ENCODE results near the gene GABRA4. TPM values are rescaled to one million over a fixed set of nuclear protein-coding genes. Genes with fewer than 3 reads are reported as not detected.

Gene GABRA4
- polyA plus RNA-seq, 1 of the 3 experiments (the other 2 are of a cell fraction): not detected

- H3K9ac ChIP-seq: no peak overlapping the region
- WGBS (ENCODE audit: low lambda C conversion rate): 13% methylated on average over 2 of the region's 2 CpGs
- no peaks in the 10 kb centered on the region for H4K20me1 ChIP-seq (ENCODE audit: insufficient read depth)
- H3K27ac ChIP-seq (ENCODE audit: low read depth in 2 of 2, low read length in 1 of 2): no peak overlapping the region
- no peaks in the 10 kb centered on the region for H3K27me3 ChIP-seq (ENCODE audit: insufficient read depth)
- H3K4me1 ChIP-seq (ENCODE audit: control insufficient read depth in 1 of 2, insufficient read depth in 2 of 2, low read depth in 1 of 2, low read length in 1 of 2): peaks cover 0 to 15% of the 10 kb centered on the region in 2 experiments; a peak in 1 of 4 replicates
- POLR2A ChIA-PET: no interaction called here
- no peak for DNase-seq
- no peak overlapping the region for H2AFZ ChIP-seq (ENCODE audit: low read depth)
- H3K4me3 ChIP-seq (ENCODE audit: low read depth in 2 of 2, low read length in 1 of 2): no peak overlapping the region
- no peaks in the 10 kb centered on the region for H3F3A ChIP-seq (replicated peaks; ENCODE audit: insufficient read depth)
- no peaks in the 10 kb centered on the region for H3K79me2 ChIP-seq (ENCODE audit: insufficient read depth)
- no peaks in the 10 kb centered on the region for H3K36me3 ChIP-seq (replicated peaks in 1 of 2; ENCODE audit: control insufficient read depth in 1 of 2, insufficient read depth in 2 of 2, low read length in 1 of 2)
- no peaks in the 10 kb centered on the region for H3K9me2 ChIP-seq
- no peaks in the 10 kb centered on the region for H3K9me3 ChIP-seq
- TF ChIP-seq YY1 (IDR thresholded peaks at IDR 0.05; ENCODE audit: low read depth): no peak
- no peak for TF ChIP-seq ELF1 (IDR thresholded peaks at IDR 0.05)
- TF ChIP-seq NFIC (IDR thresholded peaks at IDR 0.05; ENCODE audit: borderline replicate concordance): no peak
- TF ChIP-seq SIN3A (IDR thresholded peaks at IDR 0.05; ENCODE audit: borderline replicate concordance, low read depth, low read length): no peak
- no peak for TF ChIP-seq TEAD4 (IDR thresholded peaks at IDR 0.05; ENCODE audit: borderline replicate concordance, insufficient read depth)
- no peak for TF ChIP-seq GABPA (IDR thresholded peaks at IDR 0.05; ENCODE audit: low read depth)
- CTCF ChIA-PET: no interaction called here
- no peak overlapping the region for H3K4me2 ChIP-seq
These were observed 45.8 kb downstream of the GABRA4 start for GRCh38 chr4:46947541-46947940.

DNA sequence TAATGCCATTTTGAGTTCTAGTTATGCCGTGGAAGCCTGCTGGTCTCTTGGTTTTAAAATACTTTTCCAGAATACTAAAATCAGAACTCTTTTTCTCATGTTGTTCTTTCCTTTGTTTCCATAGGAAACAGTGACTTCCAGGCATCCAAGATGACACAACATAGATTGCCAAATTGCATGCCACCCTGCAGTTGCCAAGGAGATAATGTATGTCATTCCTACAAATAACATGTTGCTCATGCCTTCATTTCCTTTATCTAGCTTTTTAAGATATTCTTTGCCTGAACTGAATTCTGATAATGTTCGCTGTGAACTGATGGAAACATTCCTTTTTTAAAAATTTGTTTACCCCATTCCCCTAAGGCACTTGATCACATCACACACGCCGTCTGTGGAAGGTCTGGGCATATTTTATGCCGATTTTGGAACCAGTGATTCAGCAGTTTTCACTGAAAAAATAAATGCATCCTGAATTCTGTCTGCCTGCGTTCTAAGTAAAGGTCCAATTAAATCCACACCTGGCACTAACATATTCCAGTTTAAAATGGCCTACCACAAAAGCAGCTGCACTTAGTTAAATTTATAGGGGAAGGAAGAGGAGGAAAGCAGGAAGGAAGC lies 46.4 kb downstream of the GABRA4 start:
- Histone ChIP-seq H3K27me3 (ENCODE audit: insufficient read depth) (no peaks in the 10 kb centered on the region), H3K4me3 (ENCODE audit: low read depth in 2 of 2, low read length in 1 of 2) (no peak overlapping the region), H3K9ac (no peak overlapping the region), H3F3A (replicated peaks; ENCODE audit: insufficient read depth) (no peaks in the 10 kb centered on the region), H3K9me3 (no peaks in the 10 kb centered on the region), H3K4me1 (ENCODE audit: control insufficient read depth in 1 of 2, insufficient read depth in 2 of 2, low read depth in 1 of 2, low read length in 1 of 2) (peaks cover 0 to 15% of the 10 kb centered on the region in 2 experiments; a peak in 1 of 4 replicates), H3K4me2 (no peak overlapping the region), H3K9me2 (no peaks in the 10 kb centered on the region), H2AFZ (ENCODE audit: low read depth) (peak overlapping the region; percentile 38; the same call in 1 of the 2 replicates), H3K79me2 (ENCODE audit: insufficient read depth) (no peaks in the 10 kb centered on the region), H3K27ac (ENCODE audit: low read depth in 2 of 2, low read length in 1 of 2) (no peak overlapping the region), H4K20me1 (ENCODE audit: insufficient read depth) (no peaks in the 10 kb centered on the region), H3K36me3 (replicated peaks in 1 of 2; ENCODE audit: control insufficient read depth in 1 of 2, insufficient read depth in 2 of 2, low read length in 1 of 2) (no peaks in the 10 kb centered on the region)
- no peak for DNase-seq
- WGBS (ENCODE audit: low lambda C conversion rate): 2% methylated on average over 6 of the region's 6 CpGs
- TF ChIP-seq, protein P1, sequence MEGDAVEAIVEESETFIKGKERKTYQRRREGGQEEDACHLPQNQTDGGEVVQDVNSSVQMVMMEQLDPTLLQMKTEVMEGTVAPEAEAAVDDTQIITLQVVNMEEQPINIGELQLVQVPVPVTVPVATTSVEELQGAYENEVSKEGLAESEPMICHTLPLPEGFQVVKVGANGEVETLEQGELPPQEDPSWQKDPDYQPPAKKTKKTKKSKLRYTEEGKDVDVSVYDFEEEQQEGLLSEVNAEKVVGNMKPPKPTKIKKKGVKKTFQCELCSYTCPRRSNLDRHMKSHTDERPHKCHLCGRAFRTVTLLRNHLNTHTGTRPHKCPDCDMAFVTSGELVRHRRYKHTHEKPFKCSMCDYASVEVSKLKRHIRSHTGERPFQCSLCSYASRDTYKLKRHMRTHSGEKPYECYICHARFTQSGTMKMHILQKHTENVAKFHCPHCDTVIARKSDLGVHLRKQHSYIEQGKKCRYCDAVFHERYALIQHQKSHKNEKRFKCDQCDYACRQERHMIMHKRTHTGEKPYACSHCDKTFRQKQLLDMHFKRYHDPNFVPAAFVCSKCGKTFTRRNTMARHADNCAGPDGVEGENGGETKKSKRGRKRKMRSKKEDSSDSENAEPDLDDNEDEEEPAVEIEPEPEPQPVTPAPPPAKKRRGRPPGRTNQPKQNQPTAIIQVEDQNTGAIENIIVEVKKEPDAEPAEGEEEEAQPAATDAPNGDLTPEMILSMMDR (IDR thresholded peaks at IDR 0.05): no peak
- no peak for TF ChIP-seq RAD21 (IDR thresholded peaks at IDR 0.05; ENCODE audit: low read length)
- no peak for TF ChIP-seq FOSL2 (IDR thresholded peaks at IDR 0.05; ENCODE audit: borderline replicate concordance, low read depth)
- no peak for TF ChIP-seq GABPA (IDR thresholded peaks at IDR 0.05; ENCODE audit: low read depth)
- no peak for TF ChIP-seq EZH2phosphoT487 (IDR thresholded peaks at IDR 0.05; ENCODE audit: borderline replicate concordance, low read depth)
- TF ChIP-seq NRF1 (IDR thresholded peaks at IDR 0.05; ENCODE audit: low read depth, low read length): no peak
- no peak for TF ChIP-seq IRF3 (IDR thresholded peaks at IDR 0.05; ENCODE audit: low read depth, low read length)
- TF ChIP-seq JUND (IDR thresholded peaks at IDR 0.05): no peak
- CTCF ChIA-PET: no interaction called here
- POLR2A ChIA-PET: no interaction called here

All from SK-N-SH (cell line).